ENCODE data around the gene DNAJA4.
"Not testable (repeated sequence)": the region's sequence is repeated elsewhere in the genome, so short reads cannot be mapped to it uniquely, and the experiment has no call there.

DNAJA4 gene

GRCh38 chr15:78245392-78245791 is 19.0 kb upstream of the DNAJA4 start:
- peaks cover 21% of the 10 kb centered on the region for H3K27me3 ChIP-seq (replicated peaks; ENCODE audit: control insufficient read depth, insufficient read depth, low read length)
- H3K4me3 ChIP-seq (ENCODE audit: low read length); H3K36me3 ChIP-seq (ENCODE audit: control insufficient read depth, insufficient read depth, low read length, severe bottlenecking); DNase-seq (ENCODE audit: low read depth); H3K9ac ChIP-seq (ENCODE audit: low read length); H3K4me1 ChIP-seq (ENCODE audit: control insufficient read depth, insufficient read depth, low read length); H3K9me3 ChIP-seq (ENCODE audit: control insufficient read depth, low read length): not testable (repeated sequence)

- H3K9me3 ChIP-seq (ENCODE audit: control insufficient read depth, low read length); H3K36me3 ChIP-seq (ENCODE audit: control insufficient read depth, insufficient read depth, low read length, severe bottlenecking); DNase-seq (ENCODE audit: low read depth); H3K4me1 ChIP-seq (ENCODE audit: control insufficient read depth, insufficient read depth, low read length); H3K4me3 ChIP-seq (ENCODE audit: low read length); H3K9ac ChIP-seq (ENCODE audit: low read length): not testable (repeated sequence)
- H3K27me3 ChIP-seq (replicated peaks; ENCODE audit: control insufficient read depth, insufficient read depth, low read length): peaks cover 26% of the 10 kb centered on the region
These were observed 18.3 kb upstream of the DNAJA4 start for GRCh38 chr15:78245976-78246620.

GRCh38 chr15:78247911-78248310 is 16.5 kb upstream of the DNAJA4 start:
- H3K9ac ChIP-seq (ENCODE audit: low read length): no peak overlapping the region
- no peak for DNase-seq (ENCODE audit: low read depth)
- H3K9me3 ChIP-seq (ENCODE audit: control insufficient read depth, low read length): no peaks in the 10 kb centered on the region
- no peaks in the 10 kb centered on the region for H3K4me1 ChIP-seq (ENCODE audit: control insufficient read depth, insufficient read depth, low read length)
- H3K27me3 ChIP-seq (replicated peaks; ENCODE audit: control insufficient read depth, insufficient read depth, low read length): peaks cover 30% of the 10 kb centered on the region
- no peaks in the 10 kb centered on the region for H3K36me3 ChIP-seq (ENCODE audit: control insufficient read depth, insufficient read depth, low read length, severe bottlenecking)
- H3K4me3 ChIP-seq (ENCODE audit: low read length): no peak overlapping the region

GRCh38 chr15:78249131-78249530 is 15.2 kb upstream of the DNAJA4 start:
- Histone ChIP-seq H3K27me3 (replicated peaks; ENCODE audit: control insufficient read depth, insufficient read depth, low read length) (peaks cover 24% of the 10 kb centered on the region), H3K4me3 (ENCODE audit: low read length) (no peak overlapping the region), H3K9me3 (ENCODE audit: control insufficient read depth, low read length) (no peaks in the 10 kb centered on the region), H3K4me1 (ENCODE audit: control insufficient read depth, insufficient read depth, low read length) (no peaks in the 10 kb centered on the region), H3K36me3 (ENCODE audit: control insufficient read depth, insufficient read depth, low read length, severe bottlenecking) (no peaks in the 10 kb centered on the region), H3K9ac (ENCODE audit: low read length) (no peak overlapping the region)
- DNase-seq (ENCODE audit: low read depth): no peak

GRCh38 chr15:78251136-78251535 is 13.2 kb upstream of the DNAJA4 start:
- no peaks in the 10 kb centered on the region for H3K4me1 ChIP-seq (ENCODE audit: control insufficient read depth, insufficient read depth, low read length)
- H3K27me3 ChIP-seq (replicated peaks; ENCODE audit: control insufficient read depth, insufficient read depth, low read length): peaks cover 20% of the 10 kb centered on the region
- H3K9me3 ChIP-seq (ENCODE audit: control insufficient read depth, low read length): no peaks in the 10 kb centered on the region
- H3K4me3 ChIP-seq (ENCODE audit: low read length): no peak overlapping the region
- H3K9ac ChIP-seq (ENCODE audit: low read length): no peak overlapping the region
- H3K36me3 ChIP-seq (ENCODE audit: control insufficient read depth, insufficient read depth, low read length, severe bottlenecking): no peaks in the 10 kb centered on the region
- no peak for DNase-seq (ENCODE audit: low read depth)

GRCh38 chr15:78255421-78256043 is 8.8 kb upstream of the DNAJA4 start:
- H3K4me1 ChIP-seq (ENCODE audit: control insufficient read depth, insufficient read depth, low read length): no peaks in the 10 kb centered on the region
- no peaks in the 10 kb centered on the region for H3K9me3 ChIP-seq (ENCODE audit: control insufficient read depth, low read length)
- no peak overlapping the region for H3K4me3 ChIP-seq (ENCODE audit: low read length)
- H3K36me3 ChIP-seq (ENCODE audit: control insufficient read depth, insufficient read depth, low read length, severe bottlenecking): no peaks in the 10 kb centered on the region
- DNase-seq (ENCODE audit: low read depth): no peak
- no peak overlapping the region for H3K9ac ChIP-seq (ENCODE audit: low read length)
- H3K27me3 ChIP-seq (replicated peaks; ENCODE audit: control insufficient read depth, insufficient read depth, low read length): peaks cover 31% of the 10 kb centered on the region

GRCh38 chr15:78256044-78256437 is 8.3 kb upstream of the DNAJA4 start:
- Histone ChIP-seq H3K27me3 (replicated peaks; ENCODE audit: control insufficient read depth, insufficient read depth, low read length) (peaks cover 26% of the 10 kb centered on the region), H3K4me1 (ENCODE audit: control insufficient read depth, insufficient read depth, low read length) (no peaks in the 10 kb centered on the region), H3K4me3 (ENCODE audit: low read length) (no peak overlapping the region), H3K9ac (ENCODE audit: low read length) (no peak overlapping the region), H3K9me3 (ENCODE audit: control insufficient read depth, low read length) (no peaks in the 10 kb centered on the region), H3K36me3 (ENCODE audit: control insufficient read depth, insufficient read depth, low read length, severe bottlenecking) (no peaks in the 10 kb centered on the region)
- DNase-seq (ENCODE audit: low read depth): no peak

GRCh38 chr15:78257681-78258080 is 6.7 kb upstream of the DNAJA4 start:
- no peak for DNase-seq (ENCODE audit: low read depth)
- peaks cover 17% of the 10 kb centered on the region for H3K27me3 ChIP-seq (replicated peaks; ENCODE audit: control insufficient read depth, insufficient read depth, low read length)
- H3K4me1 ChIP-seq (ENCODE audit: control insufficient read depth, insufficient read depth, low read length): no peaks in the 10 kb centered on the region
- H3K9ac ChIP-seq (ENCODE audit: low read length): no peak overlapping the region
- no peaks in the 10 kb centered on the region for H3K36me3 ChIP-seq (ENCODE audit: control insufficient read depth, insufficient read depth, low read length, severe bottlenecking)
- no peaks in the 10 kb centered on the region for H3K9me3 ChIP-seq (ENCODE audit: control insufficient read depth, low read length)
- no peak overlapping the region for H3K4me3 ChIP-seq (ENCODE audit: low read length)

GRCh38 chr15:78259232-78259631 is 5.1 kb upstream of the DNAJA4 start:
- no peaks in the 10 kb centered on the region for H3K36me3 ChIP-seq (ENCODE audit: control insufficient read depth, insufficient read depth, low read length, severe bottlenecking)
- H3K27me3 ChIP-seq (replicated peaks; ENCODE audit: control insufficient read depth, insufficient read depth, low read length): peaks cover 17% of the 10 kb centered on the region
- no peaks in the 10 kb centered on the region for H3K4me1 ChIP-seq (ENCODE audit: control insufficient read depth, insufficient read depth, low read length)
- H3K4me3 ChIP-seq (ENCODE audit: low read length): no peak overlapping the region
- H3K9ac ChIP-seq (ENCODE audit: low read length): no peak overlapping the region
- no peak for DNase-seq (ENCODE audit: low read depth)
- no peaks in the 10 kb centered on the region for H3K9me3 ChIP-seq (ENCODE audit: control insufficient read depth, low read length)

- no peaks in the 10 kb centered on the region for H3K9me3 ChIP-seq (ENCODE audit: control insufficient read depth, low read length)
- H3K4me3 ChIP-seq (ENCODE audit: low read length): no peak overlapping the region
- peaks cover 11% of the 10 kb centered on the region for H3K27me3 ChIP-seq (replicated peaks; ENCODE audit: control insufficient read depth, insufficient read depth, low read length)
- H3K36me3 ChIP-seq (ENCODE audit: control insufficient read depth, insufficient read depth, low read length, severe bottlenecking): no peaks in the 10 kb centered on the region
- H3K9ac ChIP-seq (ENCODE audit: low read length): no peak overlapping the region
- H3K4me1 ChIP-seq (ENCODE audit: control insufficient read depth, insufficient read depth, low read length): peaks cover 8% of the 10 kb centered on the region
- no peak for DNase-seq (ENCODE audit: low read depth)
These were observed 3.9 kb upstream of the DNAJA4 start for GRCh38 chr15:78260489-78260888.

GRCh38 chr15:78261062-78261461 is 3.3 kb upstream of the DNAJA4 start:
- Histone ChIP-seq H3K36me3 (ENCODE audit: control insufficient read depth, insufficient read depth, low read length, severe bottlenecking) (no peaks in the 10 kb centered on the region), H3K27me3 (replicated peaks; ENCODE audit: control insufficient read depth, insufficient read depth, low read length) (peaks cover 11% of the 10 kb centered on the region), H3K4me3 (ENCODE audit: low read length) (no peak overlapping the region), H3K9ac (ENCODE audit: low read length) (no peak overlapping the region), H3K9me3 (ENCODE audit: control insufficient read depth, low read length) (no peaks in the 10 kb centered on the region), H3K4me1 (ENCODE audit: control insufficient read depth, insufficient read depth, low read length) (peaks cover 8% of the 10 kb centered on the region)
- no peak for DNase-seq (ENCODE audit: low read depth)

GRCh38 chr15:78263351-78263781 is 996 bp upstream of the DNAJA4 start:
- Histone ChIP-seq H3K36me3 (ENCODE audit: control insufficient read depth, insufficient read depth, low read length, severe bottlenecking) (no peaks in the 10 kb centered on the region), H3K4me1 (ENCODE audit: control insufficient read depth, insufficient read depth, low read length) (peaks cover 8% of the 10 kb centered on the region), H3K4me3 (ENCODE audit: low read length) (no peak overlapping the region), H3K9me3 (ENCODE audit: control insufficient read depth, low read length) (no peaks in the 10 kb centered on the region), H3K9ac (ENCODE audit: low read length) (no peak overlapping the region), H3K27me3 (replicated peaks; ENCODE audit: control insufficient read depth, insufficient read depth, low read length) (peaks cover 4% of the 10 kb centered on the region)
- DNase-seq (ENCODE audit: low read depth): no peak

Measured in adipocyte (in vitro differentiated cells).